Thyroid gland (tissue), 4 donors: ENCODE measurements around the gene ITGA11.

ENCODE experiments used
- CTCF ChIP-seq, 6 experiments: fragments of 200-600 bp in 3 of 6; fragments of 450-650 bp in 3 of 6; sonication (generic) in 3 of 6; IDR thresholded peaks; one replicate each; pipeline ENCODE4 v1.5.1; 2016 to 2019; ENCODE audit warnings: antibody characterized with exemption in 6 of 6, mild to moderate bottlenecking in 2 of 6, inconsistent platforms in 1 of 6, moderate library complexity in 1 of 6
- POLR2A ChIP-seq, 2 donors: fragments of 450-650 bp; IDR thresholded peaks; one replicate each; pipeline ENCODE4 v1.6.1; 2017; ENCODE audit warnings: antibody characterized with exemption in 2 of 2, mild to moderate bottlenecking in 2 of 2, moderate library complexity in 1 of 2

- no peak for TF ChIP-seq CTCF (IDR thresholded peaks at IDR 0.05)
- TF ChIP-seq POLR2A (IDR thresholded peaks at IDR 0.05): peak in 1 of 2 donors; percentile 12
These were observed 67.8 kb downstream of the ITGA11 start for GRCh38 chr15:68364028-68364659.
